SK-N-SH (cell line): ENCODE data around the gene PDE2A.

Experiments used
- ELF1 ChIP-seq: IDR thresholded peaks from 2 replicates; pipeline ENCODE4 v1.4.0; 2012
- POLR2AphosphoS5 ChIP-seq: IDR thresholded peaks from 2 replicates; pipeline ENCODE4 v1.6.1; 2012; ENCODE audit warnings: low read depth, low read length
- RAD21 ChIP-seq: IDR thresholded peaks from 2 replicates; pipeline ENCODE4 v1.6.1; 2012; ENCODE audit warnings: mild to moderate bottlenecking, low read length
- REST ChIP-seq: IDR thresholded peaks from 2 replicates; pipeline ENCODE4 v1.6.1; 2012; ENCODE audit warnings: mild to moderate bottlenecking, low read depth, low read length, moderate library complexity
- RFX5 ChIP-seq: IDR thresholded peaks from 2 replicates; pipeline ENCODE4 v1.6.1; 2012; ENCODE audit warnings: mild to moderate bottlenecking, improper control_type of control experiment, low read length
- TF ChIP-seq, protein P1 (sequence below): fragments of 200-600 bp; sonication (generic); IDR thresholded peaks from 2 replicates; pipeline ENCODE4 v1.6.1; 2017; ENCODE audit warnings: antibody characterized with exemption, mild to moderate bottlenecking, moderate library complexity

- TF ChIP-seq, protein P1, sequence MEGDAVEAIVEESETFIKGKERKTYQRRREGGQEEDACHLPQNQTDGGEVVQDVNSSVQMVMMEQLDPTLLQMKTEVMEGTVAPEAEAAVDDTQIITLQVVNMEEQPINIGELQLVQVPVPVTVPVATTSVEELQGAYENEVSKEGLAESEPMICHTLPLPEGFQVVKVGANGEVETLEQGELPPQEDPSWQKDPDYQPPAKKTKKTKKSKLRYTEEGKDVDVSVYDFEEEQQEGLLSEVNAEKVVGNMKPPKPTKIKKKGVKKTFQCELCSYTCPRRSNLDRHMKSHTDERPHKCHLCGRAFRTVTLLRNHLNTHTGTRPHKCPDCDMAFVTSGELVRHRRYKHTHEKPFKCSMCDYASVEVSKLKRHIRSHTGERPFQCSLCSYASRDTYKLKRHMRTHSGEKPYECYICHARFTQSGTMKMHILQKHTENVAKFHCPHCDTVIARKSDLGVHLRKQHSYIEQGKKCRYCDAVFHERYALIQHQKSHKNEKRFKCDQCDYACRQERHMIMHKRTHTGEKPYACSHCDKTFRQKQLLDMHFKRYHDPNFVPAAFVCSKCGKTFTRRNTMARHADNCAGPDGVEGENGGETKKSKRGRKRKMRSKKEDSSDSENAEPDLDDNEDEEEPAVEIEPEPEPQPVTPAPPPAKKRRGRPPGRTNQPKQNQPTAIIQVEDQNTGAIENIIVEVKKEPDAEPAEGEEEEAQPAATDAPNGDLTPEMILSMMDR: no peak
- no peak for TF ChIP-seq RFX5
- TF ChIP-seq POLR2AphosphoS5: no peak
- TF ChIP-seq ELF1: no peak
- no peak for TF ChIP-seq RAD21
- no peak for TF ChIP-seq REST
Observed at GRCh38 chr11:72657411-72658100, 16.7 kb downstream of the PDE2A start.
